ENCODE results near the gene GAGE10.

DNA sequence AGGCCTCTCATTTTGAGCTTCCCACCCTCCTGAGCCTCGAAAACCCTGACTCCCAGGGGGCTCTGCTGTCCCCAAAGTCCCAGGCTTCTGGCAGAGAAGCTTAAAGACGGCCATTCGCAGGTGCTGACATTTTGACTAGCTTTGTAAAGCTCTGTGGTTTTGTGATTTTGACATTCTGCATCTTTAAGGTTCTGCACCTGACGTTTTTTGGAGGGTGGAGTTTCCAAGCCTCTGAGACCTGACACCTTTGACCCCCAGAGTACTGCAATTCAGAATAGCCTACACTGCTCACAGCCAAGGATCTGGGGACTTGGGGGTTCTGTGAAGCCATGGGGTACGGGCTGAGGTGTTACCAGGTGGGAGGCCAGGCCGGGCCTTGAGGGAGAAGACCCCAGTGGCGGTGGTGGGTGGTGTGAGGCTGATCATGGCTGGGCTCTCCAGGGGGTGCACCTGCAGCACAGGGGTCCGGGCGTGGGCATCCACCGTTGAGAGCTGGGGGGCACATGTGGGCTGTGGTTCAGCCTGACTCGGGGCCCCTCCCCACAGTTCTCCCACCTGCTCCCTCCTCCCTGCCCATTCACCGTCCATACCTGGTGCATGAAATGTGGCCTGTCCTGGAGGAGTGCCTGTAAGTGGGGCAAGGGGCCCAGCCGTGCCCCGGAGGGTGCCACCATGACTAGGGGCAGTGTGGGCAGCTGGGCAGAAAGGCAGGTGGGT is 46.2 kb upstream of the GAGE10 start:
- no peak for TF ChIP-seq POLR2AphosphoS5 (IDR thresholded peaks at IDR 0.05)
- TF ChIP-seq, protein P1, sequence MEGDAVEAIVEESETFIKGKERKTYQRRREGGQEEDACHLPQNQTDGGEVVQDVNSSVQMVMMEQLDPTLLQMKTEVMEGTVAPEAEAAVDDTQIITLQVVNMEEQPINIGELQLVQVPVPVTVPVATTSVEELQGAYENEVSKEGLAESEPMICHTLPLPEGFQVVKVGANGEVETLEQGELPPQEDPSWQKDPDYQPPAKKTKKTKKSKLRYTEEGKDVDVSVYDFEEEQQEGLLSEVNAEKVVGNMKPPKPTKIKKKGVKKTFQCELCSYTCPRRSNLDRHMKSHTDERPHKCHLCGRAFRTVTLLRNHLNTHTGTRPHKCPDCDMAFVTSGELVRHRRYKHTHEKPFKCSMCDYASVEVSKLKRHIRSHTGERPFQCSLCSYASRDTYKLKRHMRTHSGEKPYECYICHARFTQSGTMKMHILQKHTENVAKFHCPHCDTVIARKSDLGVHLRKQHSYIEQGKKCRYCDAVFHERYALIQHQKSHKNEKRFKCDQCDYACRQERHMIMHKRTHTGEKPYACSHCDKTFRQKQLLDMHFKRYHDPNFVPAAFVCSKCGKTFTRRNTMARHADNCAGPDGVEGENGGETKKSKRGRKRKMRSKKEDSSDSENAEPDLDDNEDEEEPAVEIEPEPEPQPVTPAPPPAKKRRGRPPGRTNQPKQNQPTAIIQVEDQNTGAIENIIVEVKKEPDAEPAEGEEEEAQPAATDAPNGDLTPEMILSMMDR (IDR thresholded peaks at IDR 0.05) = no peak
- TF ChIP-seq POLR2A (IDR thresholded peaks at IDR 0.05) = no peak
